GM12878 (cell line): ENCODE data around the gene GLMN.

ENCODE experiments used
- CHD1 ChIP-seq: IDR thresholded peaks from 2 replicates; pipeline ENCODE4 v1.6.1; 2012; ENCODE audit warnings: low read depth, low read length, improper control_type of control experiment
- HDAC6 ChIP-seq: fragments of 200-600 bp; sonication (generic); IDR thresholded peaks from one replicate; pipeline ENCODE4 v1.8.0; 2017; ENCODE audit warnings: antibody characterized with exemption; ENCODE audit not compliant: unreplicated experiment
- KDM1A ChIP-seq: fragments of 200-600 bp; sonication (generic); IDR thresholded peaks from 2 replicates; pipeline ENCODE4 v1.6.1; 2016; ENCODE audit warnings: borderline replicate concordance
- SMC3 ChIP-seq: IDR thresholded peaks from 2 replicates; pipeline ENCODE4 v1.6.1; 2011; ENCODE audit warnings: low read length, improper control_type of control experiment, borderline replicate concordance
- ZNF592 ChIP-seq: fragments of 450-650 bp; IDR thresholded peaks from 2 replicates; pipeline ENCODE4 v1.6.1; 2017; ENCODE audit warnings: mild to moderate bottlenecking, moderate library complexity
- TF ChIP-seq, protein P1 (sequence below), 3 experiments: IDR thresholded peaks in 2 of 3; conservative IDR thresholded peaks in 1 of 3; 2 replicates each; pipeline ENCODE4 v1.5.1; 2011; ENCODE audit warnings: low read depth in 3 of 3, low read length in 3 of 3, mild to moderate bottlenecking in 3 of 3, control low read depth in 2 of 3, moderate library complexity in 2 of 3, inconsistent platforms in 1 of 3, mixed read lengths in 1 of 3; ENCODE audit not compliant: control insufficient read depth in 2 of 3, insufficient read depth in 1 of 3; ENCODE audit errors: extremely low read depth in 1 of 3
- TF ChIP-seq, protein P2 (sequence below): fragments of 450-650 bp; IDR thresholded peaks from 2 replicates; pipeline ENCODE4 v1.6.1; 2017; ENCODE audit warnings: mild to moderate bottlenecking
- TF ChIP-seq, protein P3 (sequence below): IDR thresholded peaks from 2 replicates; pipeline ENCODE4 v1.6.1; 2012; ENCODE audit warnings: mild to moderate bottlenecking, low read depth, low read length

GRCh38 chr1:92333668-92334067 is 34.9 kb upstream of the GLMN start:
- TF ChIP-seq, protein P1, sequence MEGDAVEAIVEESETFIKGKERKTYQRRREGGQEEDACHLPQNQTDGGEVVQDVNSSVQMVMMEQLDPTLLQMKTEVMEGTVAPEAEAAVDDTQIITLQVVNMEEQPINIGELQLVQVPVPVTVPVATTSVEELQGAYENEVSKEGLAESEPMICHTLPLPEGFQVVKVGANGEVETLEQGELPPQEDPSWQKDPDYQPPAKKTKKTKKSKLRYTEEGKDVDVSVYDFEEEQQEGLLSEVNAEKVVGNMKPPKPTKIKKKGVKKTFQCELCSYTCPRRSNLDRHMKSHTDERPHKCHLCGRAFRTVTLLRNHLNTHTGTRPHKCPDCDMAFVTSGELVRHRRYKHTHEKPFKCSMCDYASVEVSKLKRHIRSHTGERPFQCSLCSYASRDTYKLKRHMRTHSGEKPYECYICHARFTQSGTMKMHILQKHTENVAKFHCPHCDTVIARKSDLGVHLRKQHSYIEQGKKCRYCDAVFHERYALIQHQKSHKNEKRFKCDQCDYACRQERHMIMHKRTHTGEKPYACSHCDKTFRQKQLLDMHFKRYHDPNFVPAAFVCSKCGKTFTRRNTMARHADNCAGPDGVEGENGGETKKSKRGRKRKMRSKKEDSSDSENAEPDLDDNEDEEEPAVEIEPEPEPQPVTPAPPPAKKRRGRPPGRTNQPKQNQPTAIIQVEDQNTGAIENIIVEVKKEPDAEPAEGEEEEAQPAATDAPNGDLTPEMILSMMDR (IDR thresholded peaks at IDR 0.05 in 2 of 3, conservative IDR thresholded peaks at IDR 0.05 in 1 of 3; ENCODE audit: control insufficient read depth in 2 of 3, extremely low read depth in 1 of 3, insufficient read depth in 1 of 3, low read depth in 3 of 3, low read length in 3 of 3): no peak
- TF ChIP-seq ZNF592: no peak
- no peak for TF ChIP-seq CHD1
- no peak for TF ChIP-seq KDM1A
- no peak for TF ChIP-seq SMC3
- TF ChIP-seq, protein P2, sequence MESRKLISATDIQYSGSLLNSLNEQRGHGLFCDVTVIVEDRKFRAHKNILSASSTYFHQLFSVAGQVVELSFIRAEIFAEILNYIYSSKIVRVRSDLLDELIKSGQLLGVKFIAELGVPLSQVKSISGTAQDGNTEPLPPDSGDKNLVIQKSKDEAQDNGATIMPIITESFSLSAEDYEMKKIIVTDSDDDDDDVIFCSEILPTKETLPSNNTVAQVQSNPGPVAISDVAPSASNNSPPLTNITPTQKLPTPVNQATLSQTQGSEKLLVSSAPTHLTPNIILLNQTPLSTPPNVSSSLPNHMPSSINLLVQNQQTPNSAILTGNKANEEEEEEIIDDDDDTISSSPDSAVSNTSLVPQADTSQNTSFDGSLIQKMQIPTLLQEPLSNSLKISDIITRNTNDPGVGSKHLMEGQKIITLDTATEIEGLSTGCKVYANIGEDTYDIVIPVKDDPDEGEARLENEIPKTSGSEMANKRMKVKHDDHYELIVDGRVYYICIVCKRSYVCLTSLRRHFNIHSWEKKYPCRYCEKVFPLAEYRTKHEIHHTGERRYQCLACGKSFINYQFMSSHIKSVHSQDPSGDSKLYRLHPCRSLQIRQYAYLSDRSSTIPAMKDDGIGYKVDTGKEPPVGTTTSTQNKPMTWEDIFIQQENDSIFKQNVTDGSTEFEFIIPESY: no peak
- TF ChIP-seq, protein P3, sequence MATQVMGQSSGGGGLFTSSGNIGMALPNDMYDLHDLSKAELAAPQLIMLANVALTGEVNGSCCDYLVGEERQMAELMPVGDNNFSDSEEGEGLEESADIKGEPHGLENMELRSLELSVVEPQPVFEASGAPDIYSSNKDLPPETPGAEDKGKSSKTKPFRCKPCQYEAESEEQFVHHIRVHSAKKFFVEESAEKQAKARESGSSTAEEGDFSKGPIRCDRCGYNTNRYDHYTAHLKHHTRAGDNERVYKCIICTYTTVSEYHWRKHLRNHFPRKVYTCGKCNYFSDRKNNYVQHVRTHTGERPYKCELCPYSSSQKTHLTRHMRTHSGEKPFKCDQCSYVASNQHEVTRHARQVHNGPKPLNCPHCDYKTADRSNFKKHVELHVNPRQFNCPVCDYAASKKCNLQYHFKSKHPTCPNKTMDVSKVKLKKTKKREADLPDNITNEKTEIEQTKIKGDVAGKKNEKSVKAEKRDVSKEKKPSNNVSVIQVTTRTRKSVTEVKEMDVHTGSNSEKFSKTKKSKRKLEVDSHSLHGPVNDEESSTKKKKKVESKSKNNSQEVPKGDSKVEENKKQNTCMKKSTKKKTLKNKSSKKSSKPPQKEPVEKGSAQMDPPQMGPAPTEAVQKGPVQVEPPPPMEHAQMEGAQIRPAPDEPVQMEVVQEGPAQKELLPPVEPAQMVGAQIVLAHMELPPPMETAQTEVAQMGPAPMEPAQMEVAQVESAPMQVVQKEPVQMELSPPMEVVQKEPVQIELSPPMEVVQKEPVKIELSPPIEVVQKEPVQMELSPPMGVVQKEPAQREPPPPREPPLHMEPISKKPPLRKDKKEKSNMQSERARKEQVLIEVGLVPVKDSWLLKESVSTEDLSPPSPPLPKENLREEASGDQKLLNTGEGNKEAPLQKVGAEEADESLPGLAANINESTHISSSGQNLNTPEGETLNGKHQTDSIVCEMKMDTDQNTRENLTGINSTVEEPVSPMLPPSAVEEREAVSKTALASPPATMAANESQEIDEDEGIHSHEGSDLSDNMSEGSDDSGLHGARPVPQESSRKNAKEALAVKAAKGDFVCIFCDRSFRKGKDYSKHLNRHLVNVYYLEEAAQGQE: no peak
- TF ChIP-seq HDAC6: no peak
